ENCODE data around the gene ZYG11A.

- no peak for TF ChIP-seq POLR2AphosphoS5 (IDR thresholded peaks at IDR 0.05; ENCODE audit: borderline replicate concordance, low read depth, low read length)
- TF ChIP-seq EZH2 (IDR thresholded peaks at IDR 0.05) = no peak
- TF ChIP-seq FOXP2 (optimal IDR thresholded peaks at IDR 0.05; ENCODE audit: control extremely low read depth, extremely low read length, insufficient read depth) = no peak
These were observed 78.3 kb downstream of the ZYG11A start for GRCh38 chr1:52920791-52921291.

Data from SK-N-MC (cell line).